OCI-M1 (cell line): Measurements from ENCODE around the gene TGFBR3.

Experiments used
- DNase-seq: peaks from one replicate; lab custom pipeline; 2025; lab: John Stamatoyannopoulos, UW

Gene TGFBR3

DNA sequence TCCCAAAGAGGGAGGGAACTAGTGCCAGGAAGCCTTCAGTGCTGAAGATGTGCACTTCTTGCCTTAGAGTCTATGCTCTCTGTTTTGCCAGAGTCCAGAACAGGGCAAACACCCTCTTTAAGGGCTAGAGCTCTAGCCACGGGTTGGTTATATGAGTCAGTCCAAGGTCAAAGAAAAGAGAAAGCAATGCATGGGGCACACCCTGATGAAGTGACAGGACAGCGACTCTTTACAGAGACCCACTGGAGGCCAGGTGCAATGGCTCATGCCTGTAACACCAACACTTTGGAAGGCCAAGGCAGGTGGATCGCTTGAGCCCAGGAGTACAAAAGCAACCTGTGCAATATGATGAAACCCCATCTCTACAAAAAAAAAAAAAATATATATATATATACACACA, 86.1 kb downstream of the TGFBR3 start:
- no peak for DNase-seq

DNA sequence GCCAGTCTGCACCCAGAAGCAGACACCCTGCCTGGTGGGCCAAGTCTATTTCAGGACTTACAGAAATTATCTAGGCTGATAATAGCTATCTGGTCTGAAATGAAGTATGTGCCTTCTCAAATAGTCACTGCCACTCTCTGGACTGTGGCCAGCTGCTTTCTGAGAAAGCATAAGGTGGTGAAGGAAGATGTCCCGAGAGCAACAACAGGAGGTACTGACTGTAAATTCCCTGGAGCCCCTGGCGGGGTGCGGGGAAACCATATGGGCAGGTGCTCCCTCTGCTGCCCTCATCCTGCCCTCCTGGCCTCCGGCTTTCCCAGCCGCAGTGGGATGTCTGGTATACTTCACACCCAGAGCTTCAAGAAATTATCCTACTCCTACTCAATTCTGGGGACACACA, 86.8 kb downstream of the TGFBR3 start:
- no peak for DNase-seq

DNA sequence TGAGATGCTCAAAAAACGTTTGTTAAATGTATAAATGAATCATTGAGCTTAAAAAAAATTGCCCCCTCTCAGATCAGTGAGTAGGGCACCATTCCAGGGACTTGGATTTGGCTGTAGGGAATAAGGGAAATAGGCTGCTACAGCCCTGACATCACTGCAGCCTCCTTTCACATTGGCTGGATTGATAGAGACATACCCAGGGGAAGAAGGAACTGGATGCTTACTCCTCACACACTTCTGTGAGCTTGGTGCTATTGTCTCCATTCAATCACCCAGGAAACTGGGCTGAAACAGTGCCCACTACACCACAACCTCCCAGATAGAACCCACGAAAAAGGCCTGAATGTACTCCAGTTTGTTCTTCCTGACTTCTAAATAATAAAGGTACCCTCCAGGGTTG, 87.2 kb downstream of the TGFBR3 start:
- no peak for DNase-seq

DNA sequence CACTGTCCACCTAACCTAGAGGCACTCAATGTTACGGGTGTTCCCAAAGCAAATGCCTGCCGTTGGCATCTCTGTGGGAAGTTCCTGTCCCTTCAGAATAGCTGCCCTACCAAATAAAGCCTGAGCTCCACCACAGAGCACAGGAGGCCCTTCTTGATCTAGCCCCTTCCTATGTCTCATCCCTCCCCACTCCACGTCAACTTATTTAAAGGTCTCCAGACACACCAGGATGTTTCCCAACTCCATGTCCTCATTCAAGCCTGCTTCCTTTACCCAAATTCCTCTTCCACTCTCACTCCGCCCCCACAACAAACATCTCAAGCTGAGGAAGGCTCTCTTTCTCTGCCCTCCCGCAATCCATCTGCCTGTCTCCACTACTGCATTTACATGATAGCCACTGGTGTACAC, 87.7 kb downstream of the TGFBR3 start:
- DNase-seq = no peak

DNA sequence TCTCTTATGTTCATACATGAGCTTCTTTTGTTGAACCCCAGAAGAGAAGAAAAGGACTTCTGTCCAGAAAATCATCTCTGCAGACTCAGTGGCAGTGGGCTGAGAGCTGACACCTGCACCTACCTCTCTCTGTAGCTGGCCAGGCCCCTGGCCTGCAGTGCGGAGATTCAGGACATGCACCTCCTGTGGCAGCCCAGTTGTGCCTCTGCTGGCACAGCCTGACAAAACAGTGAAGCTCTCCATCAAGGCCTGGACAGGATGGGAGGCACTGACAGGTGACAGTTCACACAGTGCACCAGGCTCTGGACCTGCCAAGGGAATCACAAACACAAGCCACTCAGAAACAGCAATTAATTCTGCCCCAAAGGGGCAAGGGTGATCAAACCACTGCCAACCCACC, 88.8 kb downstream of the TGFBR3 start:
- DNase-seq = no peak

DNA sequence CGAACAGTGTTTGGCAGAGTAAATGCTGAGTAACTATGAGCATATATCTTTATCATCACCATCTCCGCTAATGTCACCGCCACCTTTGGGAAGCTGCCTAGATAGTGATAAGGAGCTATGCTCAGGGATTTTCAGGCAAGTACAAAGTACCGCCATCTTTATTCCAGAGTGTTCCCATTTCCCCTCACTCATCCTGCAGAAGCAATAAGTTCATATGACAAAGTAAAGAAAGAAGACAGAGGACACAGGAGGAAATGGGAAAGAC, 89.6 kb downstream of the TGFBR3 start:
- DNase-seq = no peak

DNA sequence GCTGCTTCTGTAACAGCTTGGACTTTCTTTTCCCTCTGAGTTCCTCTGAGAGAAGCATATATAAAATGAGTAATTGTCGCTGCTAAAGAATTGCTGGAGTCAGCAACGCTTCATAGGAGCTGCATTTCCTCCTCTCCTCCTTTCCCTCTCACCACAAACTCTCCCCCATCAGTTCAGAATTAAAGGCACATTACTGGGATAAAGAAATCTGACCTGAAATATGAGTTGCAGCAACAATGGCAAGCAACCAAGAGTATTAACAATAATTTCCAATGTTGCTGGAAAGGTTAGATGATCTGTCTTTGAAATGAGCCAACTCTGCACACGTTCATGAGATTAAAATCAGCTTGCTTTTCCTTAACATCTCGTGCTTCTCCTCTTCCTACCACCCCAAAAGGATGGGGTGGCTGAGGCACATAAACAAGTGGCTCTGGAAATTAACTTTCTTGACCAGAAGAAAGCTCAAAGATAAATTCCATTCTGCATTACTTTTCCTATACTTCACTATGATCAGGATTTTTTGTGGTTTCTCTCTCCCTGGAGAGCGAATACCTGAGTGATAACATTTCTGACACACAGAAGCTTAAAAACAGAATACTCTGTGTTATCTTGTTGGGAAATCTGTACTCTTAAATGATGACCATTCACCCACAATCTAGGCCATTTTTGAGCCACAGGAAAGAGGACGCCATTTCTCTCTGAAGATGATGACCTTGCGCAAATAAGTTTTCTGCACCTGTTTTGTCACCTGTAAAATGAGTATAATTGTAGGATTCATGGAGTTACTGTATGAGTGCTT, 90.2 kb downstream of the TGFBR3 start:
- no peak for DNase-seq

DNA sequence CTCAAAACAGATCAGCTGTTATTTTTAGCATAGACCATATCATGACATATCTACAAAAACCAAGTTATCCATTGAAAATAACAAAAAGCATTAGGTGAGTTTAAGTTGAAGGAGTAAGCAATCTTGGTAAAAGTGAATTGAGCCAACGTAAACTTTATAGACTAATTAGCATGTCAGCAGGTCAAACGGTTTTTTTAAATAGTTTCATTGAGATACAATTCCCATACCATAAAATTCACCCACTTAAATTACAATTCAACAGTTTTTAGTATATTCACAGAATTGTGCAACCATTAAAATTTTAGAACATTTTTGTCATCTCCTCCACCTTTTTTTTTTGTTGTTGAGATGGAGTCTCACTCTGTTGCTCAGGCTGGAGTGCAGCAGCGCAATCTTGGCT, 92.1 kb downstream of the TGFBR3 start:
- DNase-seq = no peak

DNA sequence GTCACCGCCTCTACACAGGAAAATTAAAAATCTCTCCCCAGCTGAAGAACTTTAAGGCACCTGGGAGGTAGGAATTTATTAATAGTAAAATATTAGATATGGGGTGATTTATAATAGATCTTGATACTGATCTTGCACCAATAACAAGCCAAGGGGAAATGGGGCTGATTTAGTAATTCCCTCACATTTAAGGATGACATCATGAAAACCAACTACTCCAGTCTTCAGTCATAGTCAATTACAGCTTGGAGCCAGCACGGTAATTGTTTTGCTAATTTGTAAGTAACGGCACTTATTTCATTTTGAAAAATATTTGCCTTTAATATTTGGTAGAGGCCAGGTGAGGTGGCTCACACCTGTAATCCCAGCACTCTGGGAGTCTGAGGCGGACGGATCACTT, 92.8 kb downstream of the TGFBR3 start:
- no peak for DNase-seq

DNA sequence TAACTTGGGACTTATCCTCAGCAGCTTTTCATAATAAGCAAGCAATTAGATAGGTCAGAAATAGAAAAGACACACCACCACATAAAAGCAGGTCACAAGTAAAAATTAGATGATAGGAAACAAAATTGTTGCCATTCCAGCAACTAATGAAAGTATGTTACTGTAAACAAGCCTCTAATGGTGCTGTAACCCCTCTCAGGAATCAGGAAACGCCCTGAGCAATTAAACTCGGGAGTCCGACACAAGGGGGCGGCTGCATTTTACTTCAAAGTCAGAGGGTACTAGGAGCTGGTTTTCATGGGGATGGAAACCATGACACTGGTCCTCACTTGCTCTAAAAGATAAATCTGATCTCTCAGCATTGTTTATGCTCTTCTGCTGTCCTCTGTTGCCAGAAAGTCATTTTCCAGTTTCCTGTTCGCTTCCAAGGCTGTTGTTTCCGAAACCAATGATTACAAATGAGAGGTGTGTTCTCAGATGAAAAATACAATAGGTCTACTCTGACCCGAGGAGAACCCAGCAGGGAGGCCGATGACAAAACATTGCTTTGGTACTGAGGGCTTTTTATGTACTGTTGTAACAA, 93.4 kb downstream of the TGFBR3 start:
- peak; percentile 12 for DNase-seq

DNA sequence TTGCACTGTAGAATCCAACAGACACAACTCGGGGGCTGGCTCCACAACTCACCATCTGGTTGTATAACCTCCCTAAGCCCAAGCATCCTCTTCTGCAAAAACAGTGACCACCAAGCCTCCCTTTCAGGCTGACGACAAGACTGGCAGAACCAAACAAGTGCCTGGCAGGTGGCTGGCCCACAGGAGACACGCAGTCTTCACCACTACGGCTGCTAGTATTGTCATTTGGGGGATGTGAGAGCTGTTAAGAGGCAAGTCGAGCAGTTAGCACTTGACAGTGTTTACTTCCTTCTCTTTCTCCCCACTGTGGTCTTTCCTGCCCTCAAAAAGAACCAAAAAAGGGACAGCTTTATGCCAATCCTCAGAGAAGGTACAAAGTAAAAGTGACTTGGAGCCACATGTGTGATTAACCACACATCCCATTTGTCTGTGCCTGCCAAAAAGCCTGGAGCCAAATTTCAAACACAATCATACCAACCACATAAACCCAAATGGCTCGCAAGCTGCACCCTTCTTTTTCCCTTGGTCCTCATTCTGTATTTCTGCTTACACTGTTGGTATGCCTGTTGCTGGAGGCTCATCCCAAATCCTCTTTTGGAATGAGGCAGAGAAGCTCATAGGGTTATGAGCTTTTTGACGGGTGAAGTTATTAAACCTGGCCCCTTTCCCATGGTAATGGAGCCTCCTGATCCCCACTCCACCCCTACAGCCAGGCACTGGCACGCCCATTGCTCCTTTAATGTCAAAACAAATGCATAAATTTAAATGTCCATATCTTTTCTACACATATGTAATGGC, 94.1 kb downstream of the TGFBR3 start:
- no peak for DNase-seq

DNA sequence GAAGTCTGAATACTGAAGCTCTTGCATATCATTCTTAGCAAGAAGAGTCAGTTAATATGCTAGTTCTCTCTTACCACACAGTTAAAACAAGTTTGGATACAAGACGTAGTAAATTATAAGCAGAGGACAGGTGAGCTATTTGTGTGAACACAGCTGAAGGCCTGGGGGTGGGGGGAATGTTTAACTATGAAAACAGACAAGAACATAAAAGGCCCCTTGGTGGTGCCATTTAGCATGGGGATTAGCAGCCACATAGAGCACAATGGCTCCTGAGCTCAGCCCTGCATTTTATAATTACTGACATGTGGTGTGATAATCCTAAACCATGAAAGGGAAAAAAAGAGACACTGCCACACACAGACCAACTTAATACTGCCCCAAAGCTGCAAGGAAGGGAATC, 94.8 kb downstream of the TGFBR3 start:
- DNase-seq = peak; percentile 32

DNA sequence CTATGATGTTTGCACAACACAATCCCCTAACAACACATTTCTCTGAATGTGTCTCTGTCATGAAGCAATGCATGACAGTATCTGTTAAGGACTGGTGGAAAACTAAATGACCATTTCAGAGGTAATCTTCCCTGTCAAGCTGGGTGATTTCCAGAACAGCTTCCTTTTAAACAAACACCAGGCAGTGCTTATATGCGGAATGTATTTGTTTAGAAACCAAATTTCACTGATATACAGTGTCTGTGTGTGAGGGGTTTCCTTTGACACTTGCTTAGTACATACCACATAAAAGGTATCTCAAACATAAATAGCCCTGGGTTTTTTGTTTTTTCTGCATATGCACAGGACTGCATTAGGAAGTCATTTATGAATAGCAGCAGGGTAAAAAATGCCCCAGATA, 95.6 kb downstream of the TGFBR3 start:
- DNase-seq = no peak

DNA sequence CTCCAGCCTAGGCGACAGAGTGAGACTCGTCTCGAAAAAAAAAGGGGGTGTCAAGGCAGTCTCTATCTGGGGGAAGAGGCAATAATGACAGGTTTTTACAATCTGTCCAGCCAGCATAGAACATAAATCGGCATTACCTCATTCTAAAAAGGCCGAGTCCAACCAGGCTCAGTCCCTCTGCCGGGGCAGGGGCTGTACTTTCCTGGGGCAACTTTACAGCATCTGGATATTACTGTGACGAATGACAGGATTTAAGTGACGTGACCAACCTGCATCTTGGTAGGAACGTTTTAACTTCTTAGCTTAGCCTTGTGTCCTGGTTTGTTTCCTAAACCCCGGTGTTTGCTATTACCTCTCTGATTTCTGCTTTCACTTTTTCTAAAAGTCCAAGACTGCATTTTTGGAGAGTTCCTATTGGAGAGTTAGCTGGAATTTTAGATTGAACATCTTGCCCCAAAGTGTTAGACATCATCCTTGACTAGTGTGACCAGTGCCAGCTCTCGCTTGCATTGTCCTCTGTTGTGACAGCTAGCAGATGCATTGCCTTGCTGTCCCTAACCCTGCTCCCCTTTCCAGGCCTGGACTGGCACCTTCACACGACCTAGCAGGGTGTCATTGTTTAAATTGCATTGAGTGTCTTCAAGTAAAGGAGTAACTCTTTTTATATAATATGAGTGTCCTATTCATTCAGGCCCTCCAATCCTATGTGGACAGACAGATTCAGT, 96.5 kb downstream of the TGFBR3 start:
- no peak for DNase-seq

DNA sequence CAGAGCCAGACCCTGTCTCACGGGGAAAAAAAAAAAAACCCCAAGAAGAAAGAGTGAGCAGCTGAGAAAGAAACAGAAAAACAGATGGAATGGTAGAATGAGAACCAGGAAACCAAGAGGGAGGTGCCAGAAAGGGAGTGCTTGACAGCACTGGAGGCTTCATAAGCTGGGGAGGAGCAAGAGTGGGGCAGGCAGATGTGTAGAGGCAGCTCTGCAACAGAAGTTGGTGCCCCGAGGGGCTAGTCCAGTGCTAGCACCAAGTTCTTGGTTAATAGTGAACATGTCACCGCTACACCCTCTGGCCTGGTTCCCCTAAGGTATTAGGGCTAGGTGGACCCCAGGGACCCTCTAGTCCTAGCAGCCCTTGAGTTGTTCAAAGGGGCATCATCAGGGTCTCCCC, 98.0 kb downstream of the TGFBR3 start:
- DNase-seq = no peak

DNA sequence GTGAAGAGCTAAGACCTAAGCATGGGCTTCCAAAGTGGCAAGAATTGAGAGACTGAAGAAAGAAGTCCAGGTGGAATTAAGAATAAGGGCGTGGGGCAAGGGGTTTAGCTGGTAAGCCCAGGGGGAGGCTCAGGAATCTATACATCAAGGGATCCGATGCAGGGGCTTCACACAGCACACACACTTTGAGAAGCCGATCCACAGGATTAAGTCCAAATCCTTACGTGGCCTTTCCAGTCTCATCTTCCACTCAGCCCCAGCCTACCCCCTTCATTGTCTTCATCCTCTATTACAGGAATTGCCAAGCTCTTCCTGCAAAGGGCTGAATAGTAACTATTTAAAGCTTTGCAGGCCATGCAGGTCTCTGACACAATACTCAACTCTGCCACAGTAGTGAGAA, 101.3 kb downstream of the TGFBR3 start:
- no peak for DNase-seq

DNA sequence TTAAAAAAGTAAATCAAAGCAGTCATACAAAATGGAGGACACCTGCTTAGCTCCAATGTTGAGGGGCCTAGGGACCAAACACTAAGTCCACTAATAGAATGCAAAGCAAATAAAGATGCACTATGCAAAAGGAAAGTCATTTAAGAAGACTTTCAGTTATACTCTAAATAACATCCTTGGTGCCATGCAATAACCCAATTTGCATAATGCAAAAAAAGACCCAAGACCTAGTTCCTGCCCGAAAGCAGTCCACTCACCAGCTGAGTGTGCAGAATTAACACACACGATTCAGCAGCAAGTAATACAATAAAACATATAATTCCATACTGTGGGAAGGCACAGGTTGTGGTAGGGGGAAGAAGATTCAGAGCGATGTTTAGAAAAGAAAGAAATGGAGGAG, 101.8 kb downstream of the TGFBR3 start:
- no peak for DNase-seq

DNA sequence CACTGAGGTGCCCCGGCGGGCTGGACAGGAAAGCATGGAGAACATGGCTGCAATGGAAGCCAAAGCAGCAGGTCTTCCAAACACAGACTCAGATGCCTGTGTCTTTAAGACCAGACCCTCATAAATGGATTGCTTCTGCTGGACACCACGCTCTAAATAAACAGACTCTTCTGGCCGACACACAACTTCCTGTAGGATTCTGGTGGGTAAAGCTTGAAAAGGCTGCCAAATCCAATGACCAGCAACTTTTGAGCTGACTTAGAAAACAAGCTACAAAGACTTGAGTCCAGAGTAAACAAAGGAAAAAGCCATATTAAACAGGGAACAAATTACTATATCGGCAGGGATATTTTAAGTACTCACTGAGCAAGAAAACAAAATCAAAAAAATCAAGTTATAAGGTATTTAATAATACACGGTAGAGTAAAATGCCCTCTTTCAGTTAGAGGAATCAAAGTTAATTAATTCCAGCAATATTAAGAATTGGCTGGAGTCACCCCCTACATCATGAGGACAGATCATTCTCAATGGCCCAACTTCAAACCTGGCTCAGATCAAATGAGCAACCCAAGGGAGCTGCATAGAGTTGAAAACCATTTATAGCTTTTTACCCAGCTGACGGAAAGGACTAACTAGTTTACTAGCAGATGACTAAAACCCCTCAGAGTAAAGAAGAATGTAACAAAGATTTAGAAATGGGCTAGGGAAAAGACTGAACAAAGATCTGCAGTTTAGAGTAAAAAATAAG, 102.4 kb downstream of the TGFBR3 start:
- DNase-seq = no peak

DNA sequence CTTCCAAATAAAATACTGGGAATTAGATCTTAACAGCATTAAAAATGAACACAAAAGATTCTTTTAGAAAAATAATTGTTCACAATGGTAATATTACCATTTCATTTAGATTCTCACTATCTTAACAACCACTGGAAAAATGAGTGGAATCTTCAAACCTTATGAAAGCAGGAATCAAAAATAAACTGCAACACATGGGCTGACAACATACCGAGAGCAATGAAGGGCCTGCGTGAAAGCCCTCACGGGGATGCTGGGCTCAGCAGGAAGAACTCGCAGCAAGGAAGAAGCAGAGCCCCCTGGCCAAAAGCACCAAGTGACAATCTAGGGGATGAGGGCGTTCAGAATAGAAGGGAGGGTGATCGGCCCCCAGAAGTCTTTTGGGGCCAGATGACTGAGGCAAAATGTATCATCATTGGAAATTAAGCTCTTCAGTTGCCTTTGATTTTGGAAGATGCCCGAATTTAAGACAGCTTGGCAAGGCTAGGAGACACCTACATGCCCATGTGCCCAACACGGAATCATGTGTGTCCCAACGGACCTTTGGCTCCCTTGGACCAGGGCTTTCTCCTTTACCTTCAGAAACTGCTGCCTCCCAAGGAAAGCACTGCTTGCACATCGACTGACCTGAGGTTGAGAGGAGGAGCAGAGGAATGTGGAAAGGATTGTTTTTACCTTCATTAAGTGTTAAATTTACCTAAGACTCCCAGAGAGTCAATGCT, 103.9 kb downstream of the TGFBR3 start:
- DNase-seq = no peak

DNA sequence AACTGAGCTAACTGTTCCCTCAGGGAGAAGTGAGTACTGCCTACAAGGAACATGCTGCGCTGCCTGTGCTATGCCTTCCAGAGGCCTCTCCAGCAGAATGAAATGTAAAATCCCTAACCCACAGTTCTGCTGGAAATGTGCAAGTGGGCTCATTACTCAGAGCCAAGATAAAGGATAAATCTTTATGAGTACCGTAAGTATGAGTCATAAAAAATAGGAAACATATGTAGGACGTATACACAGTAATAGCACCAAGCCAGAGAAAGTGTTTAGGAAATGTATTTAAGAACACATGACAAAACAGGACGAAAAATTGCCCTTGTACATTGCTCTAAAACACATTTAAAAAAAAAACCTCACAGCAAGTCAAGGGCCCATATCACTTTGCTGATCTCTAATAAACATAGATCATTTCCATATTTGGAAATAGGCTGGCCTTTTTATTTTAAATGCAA, 104.6 kb downstream of the TGFBR3 start:
- DNase-seq = no peak

DNA sequence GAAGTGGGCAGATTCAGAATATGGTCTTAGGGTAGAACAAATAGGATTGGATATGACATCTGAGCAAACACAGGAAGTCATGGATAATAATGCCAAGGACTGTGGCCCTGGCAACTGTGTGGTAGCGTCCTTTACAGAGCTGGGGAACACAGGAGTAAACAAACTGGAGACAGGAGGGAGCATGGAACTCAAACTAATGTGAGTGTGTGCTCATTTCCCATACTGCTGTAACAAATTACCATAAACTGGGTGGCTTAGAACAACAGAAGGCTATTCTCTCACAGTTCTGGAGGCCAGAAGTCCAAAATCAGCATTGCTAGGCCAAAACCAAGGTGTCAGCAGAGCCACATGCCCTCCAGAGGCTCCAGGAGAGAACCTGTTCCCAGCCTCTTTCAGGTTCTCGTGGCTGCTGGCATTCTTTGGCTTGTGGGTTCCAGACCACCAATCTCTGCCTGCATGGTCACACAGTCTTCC, 106.4 kb downstream of the TGFBR3 start:
- DNase-seq = no peak
